ENCODE data around the gene ZNF213.
A peak's percentile ranks its signal among the peaks of the same experiment; 100 is the strongest.

Gene ZNF213

DNA sequence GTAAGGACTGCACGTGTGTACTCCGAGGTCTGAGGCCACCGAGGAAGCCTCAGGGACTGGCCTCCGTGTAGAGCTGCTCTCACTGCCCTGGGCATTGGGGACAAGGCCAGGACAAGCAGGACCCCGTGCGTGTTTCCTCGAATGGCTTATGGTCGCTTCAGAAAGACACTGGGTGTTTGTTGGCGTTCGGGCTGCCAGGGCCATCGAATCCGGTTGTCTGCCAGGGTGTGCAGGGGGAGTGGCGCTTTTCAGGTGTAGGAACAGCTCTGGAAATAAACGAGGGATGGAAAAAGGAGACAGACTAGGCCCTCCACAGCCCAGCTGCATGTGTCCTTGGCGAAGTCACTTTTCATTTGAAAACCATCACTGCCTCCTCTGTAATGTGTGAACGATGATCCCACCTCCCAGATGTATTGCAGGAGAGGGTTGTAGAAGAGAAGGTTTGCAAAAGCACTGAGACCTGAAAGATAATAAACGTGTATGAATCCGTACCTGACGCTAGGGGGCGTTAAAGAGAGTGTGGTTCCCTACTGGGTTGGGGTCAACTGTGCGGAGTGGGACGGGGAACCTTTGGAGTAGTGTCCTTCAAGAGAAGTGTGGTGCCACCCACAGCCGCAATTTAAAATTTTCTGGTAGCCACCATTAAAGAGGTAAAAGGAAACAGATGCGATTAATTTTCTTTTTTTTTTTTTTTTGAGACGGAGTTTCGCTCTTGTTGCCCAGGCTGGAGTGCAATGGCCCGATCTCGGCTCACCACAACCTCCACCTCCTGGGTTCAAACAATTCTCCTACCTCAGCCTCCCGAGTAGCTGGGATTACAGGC, 33.6 kb upstream of the ZNF213 start:
- DNase-seq (ENCODE audit: low spot score) (peak; percentile 61), FAIRE-seq (no peak)

- no peak for DNase-seq (ENCODE audit: low spot score)
- FAIRE-seq = no peak
Observed at GRCh38 chr16:3101841-3102470, 32.9 kb upstream of the ZNF213 start.

DNA sequence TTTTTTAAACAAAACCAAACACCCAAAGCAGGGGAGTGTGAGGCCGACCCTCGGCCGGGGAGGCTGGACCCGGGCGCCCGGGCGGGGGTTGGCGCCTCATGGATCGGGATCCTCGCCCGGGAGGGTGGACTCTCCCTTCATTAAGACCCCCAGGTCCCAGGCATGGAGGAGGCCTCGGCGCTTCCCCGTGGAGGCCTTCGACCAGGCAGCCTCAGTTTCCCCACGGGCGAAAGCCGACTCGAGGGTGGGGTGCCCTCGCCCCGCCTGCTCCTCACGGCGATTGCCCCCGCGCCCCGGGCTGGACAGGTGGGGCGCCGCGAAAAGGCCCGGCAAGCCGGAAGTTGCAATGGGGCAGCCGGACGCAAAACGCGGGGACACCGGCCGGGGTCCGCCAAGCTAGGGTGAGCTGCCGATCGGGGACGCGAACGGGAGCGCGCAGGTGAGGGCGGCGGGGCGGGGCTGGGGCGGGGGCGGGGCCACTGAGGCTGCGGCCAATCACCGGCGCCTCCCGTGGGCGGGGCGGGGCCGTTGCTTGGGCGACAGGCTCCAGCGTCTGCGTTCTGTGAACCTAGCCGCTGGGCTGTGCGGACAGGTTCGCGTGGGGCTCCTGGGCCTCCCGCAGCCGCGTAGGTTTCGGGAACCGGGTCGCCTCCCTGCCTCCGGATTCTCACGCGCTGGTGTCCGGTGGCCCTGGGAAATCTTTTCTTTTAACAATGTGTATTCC, 28.5 kb upstream of the ZNF213 start:
- DNase-seq (ENCODE audit: low spot score) (peak; percentile 99), FAIRE-seq (no peak)

DNA sequence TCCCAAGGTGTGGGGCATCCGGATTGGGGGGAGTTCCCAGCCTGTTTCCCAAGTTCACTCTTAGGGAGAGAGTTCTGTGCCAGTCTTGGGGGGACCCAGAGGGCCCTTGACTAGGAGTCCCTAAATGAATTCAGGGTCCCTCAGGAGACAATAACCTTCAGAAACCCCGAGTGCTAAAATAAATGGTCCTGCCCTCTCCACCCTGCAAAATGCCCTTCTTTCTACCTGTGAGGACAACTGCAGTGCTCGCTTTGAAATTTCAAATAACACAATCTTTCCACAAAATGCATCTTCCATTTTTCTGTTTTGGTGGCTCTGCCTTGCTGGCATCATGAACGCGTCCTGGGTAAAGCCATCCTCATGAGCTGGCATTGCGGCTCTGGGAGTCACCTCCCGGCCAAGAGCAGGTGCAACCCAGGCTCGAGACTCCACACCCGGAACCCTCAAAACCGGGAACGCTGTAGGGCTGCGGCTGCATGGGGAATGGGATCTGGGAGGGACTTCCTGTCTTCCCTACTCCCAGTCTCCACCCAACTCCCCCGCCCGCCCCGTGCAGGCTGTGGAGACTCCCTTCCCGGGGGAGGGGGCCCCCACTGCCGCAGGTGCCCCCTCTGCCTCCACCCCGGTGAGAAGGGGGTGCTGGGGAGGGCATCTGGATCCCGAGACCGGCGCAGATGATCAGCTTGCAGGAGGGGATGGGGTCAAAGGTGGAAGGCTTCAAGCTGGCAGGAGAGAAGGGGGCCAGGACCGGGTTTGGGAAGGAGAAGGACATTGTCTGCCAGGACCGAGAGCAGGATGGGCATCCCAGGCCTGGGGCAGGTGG, 22.6 kb upstream of the ZNF213 start, which contains the start of gene ZNF205:
TSS of gene ZNF205 (plus strand) at position 529 of the 823 bp plus-strand sequence. CDS start 845 bp downstream, outside the sequence.
- DNase-seq (ENCODE audit: low spot score) (peak; percentile 90), FAIRE-seq (peak; percentile 61)

DNA sequence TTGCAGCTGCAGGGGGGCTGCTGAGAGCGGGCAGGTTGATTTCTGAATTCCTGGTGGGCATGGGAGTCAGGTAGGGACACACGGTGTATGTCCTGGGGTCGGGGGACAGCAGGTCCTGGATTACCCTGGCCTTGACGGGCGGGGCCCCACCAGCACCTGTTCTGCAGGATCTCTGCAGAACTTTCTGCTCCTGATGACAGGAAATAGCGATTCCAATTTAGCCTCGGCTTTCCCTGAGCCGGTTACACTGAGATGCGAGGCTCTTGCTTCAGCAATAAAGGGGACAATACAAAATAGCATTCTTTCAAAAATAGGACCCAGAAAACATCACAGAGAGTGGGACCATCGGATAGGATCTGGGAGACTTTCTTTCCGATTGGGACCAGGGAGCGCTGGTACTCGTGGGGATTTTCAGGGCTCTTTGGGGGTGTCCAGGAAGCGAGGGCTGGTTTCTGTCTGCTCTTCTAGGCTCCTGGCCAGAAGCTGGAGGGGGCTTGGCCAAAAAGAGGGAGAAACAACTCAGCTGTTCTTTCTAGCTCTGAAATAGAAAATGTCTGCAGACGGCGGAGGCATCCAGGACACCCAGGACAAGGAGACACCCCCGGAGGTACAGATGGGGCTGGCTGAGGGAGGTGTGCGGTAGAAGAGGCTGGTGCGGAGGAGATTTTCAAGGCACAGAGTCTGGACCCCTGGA, 21.8 kb upstream of the ZNF213 start:
- DNase-seq (ENCODE audit: low spot score) (no peak), FAIRE-seq (no peak)

DNA sequence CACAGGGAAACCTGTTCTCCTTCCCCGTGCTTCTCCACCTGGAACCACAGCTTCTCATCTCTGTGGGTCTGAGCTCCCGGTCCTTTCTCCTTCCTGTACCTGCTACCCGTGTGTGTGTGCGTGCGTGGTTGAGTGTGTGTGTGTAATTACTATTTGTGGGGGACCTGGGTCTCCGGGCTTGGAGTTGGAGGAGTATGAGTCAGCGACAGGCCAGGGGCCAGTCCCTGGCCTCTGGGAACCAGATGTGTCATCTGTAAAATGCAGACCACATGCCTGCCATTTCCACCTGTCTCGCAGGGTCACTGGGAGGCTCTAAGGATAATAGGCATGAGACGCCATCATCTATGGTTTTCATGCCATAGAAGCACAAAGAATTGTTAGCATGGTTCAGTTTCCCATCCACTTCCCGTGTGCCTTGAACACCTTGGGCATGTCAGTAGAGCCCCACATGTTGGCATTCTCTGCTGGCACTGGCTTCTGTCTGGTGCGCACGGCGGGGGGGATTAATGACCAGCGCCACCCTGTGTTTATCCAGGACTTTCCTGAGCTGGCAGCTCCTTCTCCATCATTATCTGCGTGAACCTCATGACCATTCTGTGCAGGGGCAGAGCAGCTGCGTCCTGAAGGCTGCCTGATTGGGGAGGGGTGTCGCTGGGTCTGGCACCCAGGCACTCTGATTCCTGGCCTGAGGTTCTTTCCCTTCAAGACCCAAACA, 20.9 kb upstream of the ZNF213 start:
- FAIRE-seq = no peak

DNA sequence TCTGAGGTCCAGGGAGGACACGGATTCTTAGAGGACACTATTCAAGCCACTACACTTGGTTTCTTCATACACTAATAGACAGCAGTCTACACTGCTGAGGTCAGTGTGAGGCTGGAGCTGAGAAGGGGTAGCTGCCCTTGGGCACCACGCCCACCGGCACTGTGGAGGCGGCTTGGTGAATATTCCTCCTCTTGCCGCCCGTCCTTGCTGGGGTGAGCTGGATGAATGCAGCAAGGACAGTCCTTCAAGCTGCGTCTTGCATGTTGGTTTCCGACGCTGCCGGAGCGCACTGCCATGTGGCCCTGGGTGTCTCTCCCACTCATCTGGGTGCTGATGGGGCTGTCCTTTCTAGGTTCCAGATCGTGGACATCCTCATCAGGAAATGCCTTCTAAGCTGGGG, 19.8 kb upstream of the ZNF213 start:
- no peak for DNase-seq (ENCODE audit: low spot score)
- FAIRE-seq = no peak

More for the DNA sequence above, 20.9 kb upstream of the ZNF213 start:
- DNase-seq (ENCODE audit: low spot score) = no peak

- DNase-seq (ENCODE audit: low spot score) (no peak), FAIRE-seq (no peak)
Observed at GRCh38 chr16:3115561-3115960, 19.3 kb upstream of the ZNF213 start.

DNA sequence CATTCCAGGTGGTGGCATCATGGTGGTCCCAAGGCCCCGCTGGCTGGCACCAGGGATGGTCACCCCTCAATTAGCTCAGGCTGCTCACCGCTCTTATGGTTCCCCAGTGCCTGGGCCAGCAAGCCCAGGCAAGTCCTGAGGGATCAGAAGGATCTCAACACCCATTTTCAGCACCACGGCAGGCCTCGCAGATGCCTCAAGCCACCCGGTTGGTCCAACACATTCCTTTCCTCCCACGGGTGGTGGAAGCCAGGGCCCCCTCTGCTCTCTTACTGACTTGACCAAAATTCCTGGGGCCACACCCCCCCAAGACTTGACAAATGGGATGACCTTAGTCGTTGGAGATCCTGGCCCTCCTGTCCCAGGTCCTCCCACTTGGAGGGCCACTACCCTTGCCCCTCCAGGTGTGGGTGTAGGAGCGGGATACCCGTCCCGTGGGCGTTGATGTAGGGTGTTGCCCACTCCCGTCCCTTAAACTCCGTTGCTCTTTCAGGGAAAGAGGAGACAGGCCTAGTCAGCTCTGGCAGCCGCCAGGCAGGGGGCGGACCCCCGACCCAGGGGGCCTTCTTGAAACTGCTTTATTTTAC, 16.5 kb upstream of the ZNF213 start:
- no peak for FAIRE-seq

DNA sequence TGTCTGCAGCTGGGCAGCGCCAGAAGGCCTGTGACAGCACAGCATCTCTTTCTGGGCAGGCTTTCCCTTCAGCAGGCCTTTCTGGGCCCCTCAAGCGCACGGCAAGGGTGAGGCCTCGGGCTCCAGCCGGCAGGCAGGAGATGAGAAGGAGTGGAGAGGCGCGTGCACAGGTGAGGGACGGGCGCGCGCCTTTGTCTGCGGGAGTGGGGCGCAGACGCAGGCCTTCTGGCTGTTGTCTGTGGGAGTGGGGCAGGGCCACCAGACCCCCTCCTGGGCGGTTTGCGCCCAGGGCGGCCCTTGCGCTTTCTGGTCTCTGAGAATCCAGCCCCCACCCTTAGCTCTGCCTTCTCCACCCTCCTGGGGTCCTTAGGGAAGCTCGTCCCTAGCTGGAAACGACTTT, 16.0 kb upstream of the ZNF213 start:
- DNase-seq (ENCODE audit: low spot score) (no peak), FAIRE-seq (no peak)

More for the DNA sequence above, 16.5 kb upstream of the ZNF213 start:
- DNase-seq (ENCODE audit: low spot score) = no peak

DNA sequence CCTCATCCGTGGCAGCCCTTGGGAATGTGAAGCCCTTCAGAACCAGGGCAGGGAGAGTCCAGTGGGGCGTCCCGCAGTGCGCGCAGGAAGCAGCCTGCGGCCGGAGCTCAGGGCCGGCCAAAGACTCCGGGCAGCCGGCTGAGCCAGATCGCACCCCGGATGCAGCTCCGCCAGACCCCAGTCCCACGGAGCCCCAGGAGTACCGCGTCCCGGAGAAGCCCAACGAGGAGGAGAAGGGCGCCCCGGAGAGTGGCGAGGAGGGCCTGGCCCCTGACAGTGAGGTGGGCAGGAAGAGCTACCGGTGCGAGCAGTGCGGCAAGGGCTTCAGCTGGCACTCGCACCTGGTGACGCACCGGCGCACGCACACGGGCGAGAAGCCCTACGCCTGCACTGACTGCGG, 15.5 kb upstream of the ZNF213 start:
- FAIRE-seq = no peak
- no peak for DNase-seq (ENCODE audit: low spot score)

DNA sequence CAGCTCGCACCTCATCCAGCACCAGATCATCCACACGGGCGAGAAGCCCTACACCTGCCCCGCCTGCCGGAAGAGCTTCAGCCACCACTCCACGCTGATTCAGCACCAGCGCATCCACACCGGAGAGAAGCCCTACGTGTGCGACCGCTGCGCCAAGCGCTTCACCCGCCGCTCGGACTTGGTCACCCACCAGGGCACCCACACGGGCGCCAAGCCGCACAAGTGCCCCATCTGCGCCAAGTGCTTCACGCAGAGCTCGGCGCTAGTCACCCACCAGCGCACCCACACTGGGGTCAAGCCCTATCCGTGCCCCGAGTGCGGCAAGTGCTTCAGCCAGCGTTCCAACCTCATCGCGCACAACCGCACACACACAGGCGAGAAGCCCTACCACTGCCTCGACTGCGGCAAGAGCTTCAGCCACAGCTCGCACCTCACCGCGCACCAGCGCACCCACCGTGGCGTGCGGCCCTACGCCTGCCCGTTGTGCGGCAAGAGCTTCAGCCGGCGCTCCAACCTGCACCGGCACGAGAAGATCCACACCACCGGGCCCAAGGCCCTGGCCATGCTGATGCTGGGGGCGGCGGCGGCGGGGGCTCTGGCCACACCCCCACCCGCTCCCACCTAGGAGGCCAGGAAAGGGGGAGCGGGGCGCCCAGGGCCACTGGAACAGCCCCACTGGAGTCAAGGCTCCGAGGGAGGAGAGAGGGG, 15.0 kb upstream of the ZNF213 start:
- FAIRE-seq (no peak), DNase-seq (ENCODE audit: low spot score) (no peak)

- DNase-seq (ENCODE audit: low spot score) (no peak), FAIRE-seq (no peak)
Observed at GRCh38 chr16:3120435-3120834, 14.4 kb upstream of the ZNF213 start.

GRCh38 chr16:3121851-3122467, 12.9 kb upstream of the ZNF213 start:
- DNase-seq (ENCODE audit: low spot score) (no peak), FAIRE-seq (no peak)

DNA sequence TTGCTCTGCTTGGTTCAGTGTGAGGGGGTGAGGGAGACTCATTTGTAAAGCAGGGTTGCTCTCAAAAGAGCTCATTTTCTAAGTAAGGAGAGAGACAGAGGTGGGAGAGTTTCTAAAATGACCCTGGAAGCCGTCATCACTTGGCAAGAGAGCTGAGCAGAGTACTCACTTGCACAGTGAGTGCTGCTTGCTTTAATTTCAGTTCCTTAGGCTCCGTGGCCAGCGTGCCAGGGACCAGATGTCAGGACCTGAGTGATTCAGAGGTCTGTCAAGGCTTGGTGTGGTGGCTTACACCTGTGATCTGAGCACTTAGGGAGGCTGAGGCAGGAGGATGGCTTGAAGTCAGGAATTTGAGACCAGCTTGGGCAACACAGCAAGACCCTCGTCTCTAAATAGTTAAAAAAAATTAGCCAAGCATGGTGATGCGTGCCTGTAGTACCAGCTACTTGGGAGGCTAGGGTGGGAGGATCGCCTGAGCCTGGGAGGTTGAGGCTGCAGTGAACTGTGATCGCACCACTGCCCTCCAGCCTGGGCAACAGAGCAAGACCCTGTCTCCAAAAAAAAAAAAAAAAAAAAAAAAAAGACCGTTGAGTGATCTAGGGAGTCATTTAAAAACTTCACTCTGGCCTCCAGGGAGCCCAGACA, 11.8 kb upstream of the ZNF213 start:
- FAIRE-seq = no peak
- DNase-seq (ENCODE audit: low spot score) = no peak

DNA sequence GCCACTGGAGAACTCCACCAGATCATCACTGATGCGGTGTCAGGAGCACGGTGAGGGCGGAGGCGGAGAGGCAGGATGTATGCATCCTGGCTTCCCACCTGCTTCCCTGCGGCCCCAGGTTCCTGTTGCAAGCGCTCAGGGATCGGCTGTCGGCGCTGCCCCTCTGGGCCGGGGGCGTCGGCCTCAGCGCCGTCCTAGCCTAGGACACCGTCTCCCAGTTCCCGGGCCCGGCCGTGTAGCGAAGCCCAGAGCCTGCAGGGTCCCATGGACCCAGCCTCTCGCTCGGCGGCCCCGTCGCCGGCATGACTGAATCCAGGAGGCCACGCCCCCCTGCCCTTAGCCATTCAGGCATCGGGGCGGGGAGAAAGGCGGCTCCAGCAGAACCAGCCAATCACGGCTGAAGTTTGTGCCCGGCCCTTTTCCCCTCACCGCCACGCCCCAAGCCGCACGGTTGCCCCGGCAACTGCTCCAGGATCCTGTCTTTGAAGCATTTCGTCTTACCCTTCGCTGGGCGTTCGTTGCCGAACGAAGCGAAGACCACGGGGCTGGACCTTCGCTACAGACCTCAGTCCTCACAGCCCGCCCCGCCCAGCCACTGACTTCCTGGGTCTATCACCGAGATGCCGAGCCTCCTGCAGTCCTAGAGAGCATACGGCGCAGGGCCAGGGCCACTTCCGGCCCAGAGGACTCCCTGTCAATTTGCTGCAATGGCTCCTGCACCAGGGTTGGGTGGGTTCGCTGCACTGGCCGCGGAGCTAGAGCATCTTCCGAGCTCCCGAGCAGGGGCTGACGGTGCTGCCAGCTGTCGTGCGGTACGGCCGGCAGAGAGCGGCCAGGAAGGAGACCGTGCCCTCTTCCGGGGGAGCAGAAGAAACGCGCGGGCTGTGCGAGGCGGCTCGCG, 10.6 kb upstream of the ZNF213 start:
- peak; percentile 97 for DNase-seq (ENCODE audit: low spot score)
- peak; percentile 76 for FAIRE-seq

DNA sequence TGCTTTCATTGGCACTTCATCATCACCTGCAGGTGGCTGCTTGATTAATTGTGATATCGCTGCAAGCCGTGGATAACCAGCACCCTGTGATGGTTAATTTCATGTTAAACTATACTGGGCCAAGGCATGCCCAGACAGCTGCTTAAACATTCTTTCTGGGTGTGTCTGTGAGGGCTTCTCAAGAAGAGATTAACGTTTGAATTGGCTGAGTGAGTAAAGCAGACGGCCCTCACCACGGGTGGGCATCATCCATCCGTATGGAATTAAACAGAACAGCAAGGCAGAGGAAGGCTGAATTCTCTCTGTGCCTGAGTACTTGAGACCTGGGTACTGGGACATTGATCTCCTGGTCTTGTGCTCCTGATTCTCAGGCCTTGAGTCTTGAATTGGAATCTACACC, 7.1 kb upstream of the ZNF213 start:
- DNase-seq (ENCODE audit: low spot score) = no peak
- no peak for FAIRE-seq
